Fibroblast of skin of scalp (primary cell): ENCODE results near the gene SMG6.

ENCODE experiments used
- DNase-seq: peaks from one replicate; pipeline ENCODE4 v3.0.0-alpha.2; 2013

SMG6 gene

DNA sequence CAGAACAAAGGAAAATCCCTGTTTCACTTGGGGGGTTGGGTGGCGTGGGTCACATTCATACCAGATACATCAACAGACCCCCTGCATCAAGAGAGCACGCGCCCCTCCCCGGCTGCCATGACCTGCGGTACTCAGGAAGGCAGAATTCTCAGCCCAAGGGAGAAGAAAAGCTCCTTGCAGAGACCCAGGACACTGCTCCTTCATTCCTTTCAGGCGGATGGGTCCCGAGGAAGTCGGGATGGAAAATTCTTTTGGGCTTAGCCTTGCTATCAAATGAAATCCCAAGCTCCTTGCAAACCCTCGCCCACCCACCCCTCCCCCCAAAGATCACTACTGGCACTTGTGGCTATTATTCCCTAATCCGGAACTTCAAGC is 208.1 kb downstream of the SMG6 start:
- no peak for DNase-seq

DNA sequence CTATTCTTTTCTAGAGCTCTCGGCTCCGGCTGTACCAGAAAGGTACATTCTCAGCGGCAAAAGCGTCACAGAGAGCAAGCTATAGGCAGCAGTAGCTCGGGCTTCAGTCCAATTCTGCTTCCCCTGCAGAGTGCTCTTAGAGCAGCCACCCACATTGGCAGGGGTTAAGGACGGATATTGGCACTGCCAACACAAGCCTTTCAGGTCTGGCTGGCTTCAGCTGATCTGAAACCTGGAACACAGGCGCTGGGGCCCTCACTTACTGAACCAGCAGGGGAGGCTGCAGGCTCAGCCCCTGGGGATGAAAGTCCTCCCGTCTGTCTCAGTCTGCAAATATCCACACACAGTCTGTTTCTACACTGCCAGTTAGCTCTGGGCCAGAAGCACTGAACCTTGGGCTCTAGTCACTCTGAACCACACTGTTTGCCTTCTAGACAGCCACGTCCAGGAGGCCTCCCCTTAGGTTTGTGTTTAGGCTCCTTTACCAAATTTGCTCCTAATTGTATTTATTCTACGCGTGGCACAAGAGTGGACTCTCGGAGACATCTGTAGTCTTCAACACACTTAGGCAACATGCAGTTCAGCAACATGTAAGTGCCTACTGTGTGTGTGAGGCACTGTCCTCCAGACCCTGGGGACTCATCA is 208.6 kb downstream of the SMG6 start:
- peak; percentile 78 for DNase-seq

DNA sequence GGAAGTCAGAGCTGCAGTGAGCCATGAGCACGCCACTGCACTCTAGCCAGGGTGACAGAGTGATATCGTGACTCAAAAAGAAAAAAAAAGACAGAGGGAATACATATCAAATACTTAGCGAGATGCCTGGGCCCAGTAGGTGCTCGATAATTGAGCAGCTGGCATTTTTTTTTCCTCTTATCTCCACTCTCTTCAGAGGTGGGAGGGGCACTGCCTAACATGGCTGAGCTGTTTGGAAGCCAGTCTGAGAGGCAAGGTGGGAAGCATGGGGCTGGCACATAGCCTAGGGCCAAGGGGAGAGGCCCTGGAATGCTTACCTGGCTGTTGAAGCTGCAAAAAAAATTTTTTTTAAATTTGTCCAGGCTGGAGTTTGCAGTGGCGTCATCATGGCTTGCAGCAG is 210.2 kb downstream of the SMG6 start:
- no peak for DNase-seq

DNA sequence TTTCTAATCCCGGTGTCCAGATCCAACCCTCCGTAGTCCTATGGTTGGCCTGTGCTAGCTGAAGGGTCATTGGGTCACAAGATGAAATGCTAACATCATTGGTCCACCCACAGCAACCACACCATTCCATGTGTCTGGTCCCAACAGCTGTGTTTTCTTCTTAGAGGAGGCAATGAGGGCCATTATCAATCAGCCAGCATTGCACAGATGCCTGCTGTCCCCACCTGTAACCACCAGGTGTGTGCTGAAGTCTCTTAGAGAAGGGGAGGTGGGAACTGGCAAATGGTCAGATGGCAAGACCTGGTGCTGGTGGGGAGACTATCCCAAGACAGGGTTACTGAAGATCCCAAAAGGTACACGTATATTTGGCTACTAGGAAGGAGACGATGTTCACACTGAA is 211.3 kb downstream of the SMG6 start:
- DNase-seq = no peak

DNA sequence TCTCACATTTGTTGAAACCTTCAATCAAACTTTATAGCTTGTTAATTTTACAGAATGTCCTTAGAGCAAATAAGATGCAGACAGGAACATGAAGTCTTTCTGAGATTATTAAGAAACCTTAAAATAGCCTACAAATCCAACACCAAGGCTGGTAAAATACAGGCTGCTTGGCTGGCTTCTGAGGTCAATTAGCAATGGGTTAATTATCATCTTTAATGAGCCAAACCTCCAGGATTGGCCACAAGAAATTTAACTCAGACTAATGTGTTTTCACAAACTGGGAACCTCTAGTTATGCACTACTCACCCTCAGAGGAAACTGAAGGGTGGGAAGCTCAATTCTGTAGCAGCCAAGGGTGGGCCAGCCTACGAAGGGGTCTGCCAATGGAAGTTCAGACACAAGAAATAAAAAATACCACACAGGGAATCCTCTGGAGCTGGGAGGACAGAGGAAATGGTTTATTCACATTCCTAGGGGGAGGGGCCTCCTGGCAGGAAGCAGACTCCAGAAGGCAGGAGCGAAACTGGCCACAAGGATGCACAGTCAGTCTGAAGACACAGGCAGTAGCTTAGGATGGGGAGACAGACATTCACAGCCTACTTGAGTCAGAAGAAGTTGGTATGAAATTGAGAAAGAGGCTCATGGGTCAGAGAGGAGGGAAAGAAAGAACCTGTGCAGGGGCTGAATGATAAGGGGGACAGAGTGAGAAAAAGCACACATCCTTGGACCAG is 212.6 kb downstream of the SMG6 start:
- DNase-seq = peak; percentile 97

DNA sequence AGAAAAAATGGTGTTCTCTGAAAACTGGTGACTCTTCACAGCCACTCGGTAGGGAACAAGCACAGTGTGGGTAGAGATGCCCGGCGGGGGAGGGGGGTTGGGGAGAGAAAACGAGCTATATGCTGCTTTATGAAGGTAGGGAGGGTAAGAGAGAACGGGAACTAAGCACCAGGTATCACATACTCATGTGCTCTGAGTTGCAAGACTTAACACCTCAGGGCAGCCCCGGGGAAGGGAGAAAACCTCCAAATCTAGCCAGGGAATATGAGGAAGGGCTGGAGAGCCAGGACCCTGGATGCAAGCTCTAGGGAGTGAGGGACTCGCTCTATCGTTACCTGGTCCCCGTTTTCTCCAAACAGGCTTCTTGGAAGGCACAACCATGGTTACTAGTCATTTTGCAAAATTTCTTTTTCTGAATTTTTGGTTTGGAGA is 213.4 kb downstream of the SMG6 start:
- no peak for DNase-seq

DNA sequence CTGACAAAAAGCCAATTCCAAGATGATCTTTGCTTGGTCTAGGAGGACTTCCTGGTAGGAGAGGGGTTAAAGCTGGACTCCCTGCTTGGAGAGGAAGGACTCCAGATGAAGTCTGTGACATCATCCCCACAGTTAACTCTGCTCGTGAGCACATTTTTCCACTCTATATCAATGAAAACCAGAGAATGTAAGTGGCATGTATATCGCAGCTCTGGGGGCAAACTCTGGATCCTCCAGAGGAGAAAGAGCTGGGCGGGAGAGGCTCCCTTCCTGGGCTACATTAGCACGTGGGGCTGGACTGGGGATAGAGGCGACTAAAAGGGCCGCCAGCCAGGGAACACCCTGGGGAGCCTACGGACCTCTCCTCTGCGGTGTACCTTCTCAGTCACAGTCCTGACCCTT is 214.6 kb downstream of the SMG6 start:
- peak; percentile 85 for DNase-seq

DNA sequence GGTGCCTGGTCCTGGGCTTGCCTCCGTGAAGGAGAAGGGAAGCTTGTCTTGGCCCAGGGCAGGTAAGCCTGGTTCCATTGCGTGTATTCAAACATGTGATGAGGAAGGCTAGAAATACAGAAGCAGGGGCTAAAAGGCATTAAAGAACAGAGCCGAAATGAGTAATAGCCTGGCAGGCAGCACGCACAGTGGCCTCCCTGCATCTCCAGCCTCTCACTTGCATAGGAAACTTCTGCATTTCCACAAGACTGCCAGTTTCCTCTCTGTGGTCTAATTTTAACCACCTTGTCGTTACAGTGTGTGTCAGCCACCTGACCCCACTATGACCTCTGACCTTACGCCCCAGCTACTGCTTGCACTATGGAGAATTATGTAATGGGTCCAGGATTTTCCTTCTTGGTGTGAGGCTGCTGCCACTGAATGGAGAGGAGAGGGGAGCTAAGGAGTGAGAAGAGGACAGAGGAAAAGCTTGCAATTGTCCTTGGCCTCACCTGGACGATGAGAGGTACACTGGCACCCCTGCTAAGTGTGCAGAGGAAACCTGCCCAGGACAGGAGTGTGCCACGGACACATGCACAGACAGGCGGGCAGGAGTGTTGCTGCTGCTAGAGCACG is 215.9 kb downstream of the SMG6 start:
- no peak for DNase-seq

DNA sequence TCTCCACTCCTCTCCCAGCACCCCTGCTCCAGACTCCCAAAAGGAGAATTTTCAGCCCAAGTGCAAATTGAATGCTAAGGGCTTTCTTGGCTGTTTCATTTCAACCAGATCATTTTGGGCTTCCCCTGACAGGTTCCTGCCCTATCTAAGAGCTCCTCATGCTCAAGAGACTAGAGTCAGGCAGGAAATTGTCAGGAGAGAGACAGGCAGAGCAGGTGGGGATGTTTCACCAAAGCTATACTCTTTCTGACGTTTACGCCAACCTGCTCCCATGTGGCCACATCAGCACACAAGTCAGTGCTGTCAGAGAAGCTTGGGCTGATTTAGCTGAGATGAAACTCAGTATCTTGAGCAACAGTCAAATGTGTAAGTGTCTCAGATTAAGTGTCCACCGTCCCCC is 217.3 kb downstream of the SMG6 start:
- no peak for DNase-seq

DNA sequence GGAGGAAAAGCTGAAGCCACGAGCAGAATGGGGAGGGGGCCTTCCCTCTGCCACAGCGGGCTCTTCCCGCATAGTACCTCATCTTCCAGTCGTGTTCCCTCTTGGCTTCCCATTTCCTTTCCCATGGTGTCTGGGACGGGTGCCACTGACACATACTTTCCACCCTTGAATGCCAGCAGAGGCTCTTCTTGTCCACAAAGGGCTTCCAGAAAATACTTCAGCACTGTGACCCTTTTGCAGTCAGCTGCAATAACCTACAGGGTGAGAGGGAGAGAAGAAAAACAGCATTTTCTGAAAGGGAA is 218.0 kb downstream of the SMG6 start:
- DNase-seq = peak; percentile 79

DNA sequence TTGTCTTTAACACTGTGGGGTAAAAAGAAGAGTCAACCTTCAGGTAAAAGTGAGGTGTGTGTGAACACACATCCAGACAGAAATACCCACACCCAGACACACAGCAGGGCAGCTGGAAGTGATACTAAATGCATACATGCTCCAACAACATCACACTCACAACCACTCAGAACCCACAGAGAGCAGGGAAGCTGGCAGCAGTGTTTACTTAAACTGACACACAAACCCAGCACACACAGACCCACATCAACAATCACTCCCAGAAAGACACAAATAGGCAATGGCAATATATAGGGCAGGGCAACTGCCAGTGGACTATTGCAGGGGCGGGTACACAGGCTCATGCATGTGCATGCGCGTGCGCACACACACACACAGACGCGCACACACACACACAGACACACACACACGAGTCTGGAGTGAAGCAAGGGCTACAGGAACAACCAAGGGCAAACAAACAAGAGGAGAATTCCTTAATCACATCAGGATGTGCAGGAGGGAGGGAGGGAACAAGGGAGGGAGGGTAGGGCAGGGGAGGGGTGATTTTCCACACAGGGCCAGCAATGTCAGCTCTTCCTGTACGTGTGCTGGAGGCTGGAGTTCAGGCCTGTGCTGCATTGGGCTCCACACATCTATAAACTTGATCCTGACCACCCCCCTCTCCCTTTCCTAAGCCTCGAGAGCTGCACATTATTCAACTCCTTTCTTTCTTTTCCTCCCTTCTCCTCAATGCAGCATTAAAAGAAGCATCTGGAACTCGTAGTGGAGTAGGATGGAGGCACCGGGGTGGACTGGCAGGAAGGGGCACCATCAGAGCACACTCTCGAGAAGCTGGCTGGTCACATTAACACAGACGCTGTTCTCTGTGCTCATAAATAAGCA is 218.6 kb downstream of the SMG6 start:
- DNase-seq = peak; percentile 92

DNA sequence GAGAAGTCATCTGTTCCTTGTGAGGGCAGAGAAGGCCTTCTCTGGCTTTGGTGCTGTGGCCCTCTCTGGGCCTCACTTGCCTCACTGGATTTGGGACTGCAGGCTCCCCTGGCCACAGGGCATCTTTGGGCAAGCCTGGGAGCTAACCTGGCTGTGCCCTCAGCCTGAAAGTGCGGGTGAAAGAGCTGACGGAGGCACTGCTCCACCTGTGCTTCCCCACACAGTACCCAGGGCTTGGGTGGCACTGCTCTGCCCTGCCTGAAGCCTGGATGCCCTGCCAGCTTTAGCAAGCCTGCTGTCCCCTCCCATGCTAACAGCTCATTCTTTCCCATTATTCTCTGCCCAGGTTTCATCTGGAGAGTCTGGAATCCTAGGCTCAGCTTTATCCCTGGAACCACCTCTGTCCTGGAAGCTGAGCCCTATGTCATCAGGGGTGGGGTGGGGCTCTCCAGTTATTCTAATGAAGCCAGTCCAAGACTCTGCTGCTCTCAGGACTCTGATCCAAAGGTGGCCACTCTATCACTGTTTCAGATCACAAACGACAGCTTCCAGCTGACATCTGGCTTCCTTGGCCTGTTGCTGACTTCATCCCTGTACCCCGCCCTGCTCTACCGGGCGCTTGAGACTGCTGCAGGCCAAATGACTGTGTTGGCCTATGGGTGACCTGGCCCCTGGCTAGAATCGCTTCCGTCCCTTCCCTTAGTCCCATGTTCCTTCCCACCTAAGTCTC is 219.4 kb downstream of the SMG6 start:
- no peak for DNase-seq

DNA sequence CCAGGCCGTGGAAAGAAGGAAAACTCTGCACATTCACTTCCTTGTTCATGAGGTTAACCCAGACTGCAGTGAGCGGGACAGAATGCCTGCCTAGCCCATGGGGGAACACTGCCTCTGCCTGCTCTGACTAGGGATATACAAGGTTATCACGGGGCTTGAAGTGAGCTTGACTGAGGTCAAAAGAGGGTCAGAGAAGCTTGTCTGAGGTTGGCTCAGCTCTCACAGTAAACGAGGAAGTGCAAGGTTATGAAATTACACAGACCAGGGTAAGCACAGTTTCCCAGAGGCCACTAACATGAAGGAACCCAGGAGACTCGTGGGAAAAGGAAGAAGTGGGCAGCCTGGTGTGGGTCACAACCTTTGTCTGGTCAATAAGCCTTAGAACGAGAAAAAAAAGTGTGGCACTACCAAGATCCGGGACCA is 220.0 kb downstream of the SMG6 start:
- no peak for DNase-seq

DNA sequence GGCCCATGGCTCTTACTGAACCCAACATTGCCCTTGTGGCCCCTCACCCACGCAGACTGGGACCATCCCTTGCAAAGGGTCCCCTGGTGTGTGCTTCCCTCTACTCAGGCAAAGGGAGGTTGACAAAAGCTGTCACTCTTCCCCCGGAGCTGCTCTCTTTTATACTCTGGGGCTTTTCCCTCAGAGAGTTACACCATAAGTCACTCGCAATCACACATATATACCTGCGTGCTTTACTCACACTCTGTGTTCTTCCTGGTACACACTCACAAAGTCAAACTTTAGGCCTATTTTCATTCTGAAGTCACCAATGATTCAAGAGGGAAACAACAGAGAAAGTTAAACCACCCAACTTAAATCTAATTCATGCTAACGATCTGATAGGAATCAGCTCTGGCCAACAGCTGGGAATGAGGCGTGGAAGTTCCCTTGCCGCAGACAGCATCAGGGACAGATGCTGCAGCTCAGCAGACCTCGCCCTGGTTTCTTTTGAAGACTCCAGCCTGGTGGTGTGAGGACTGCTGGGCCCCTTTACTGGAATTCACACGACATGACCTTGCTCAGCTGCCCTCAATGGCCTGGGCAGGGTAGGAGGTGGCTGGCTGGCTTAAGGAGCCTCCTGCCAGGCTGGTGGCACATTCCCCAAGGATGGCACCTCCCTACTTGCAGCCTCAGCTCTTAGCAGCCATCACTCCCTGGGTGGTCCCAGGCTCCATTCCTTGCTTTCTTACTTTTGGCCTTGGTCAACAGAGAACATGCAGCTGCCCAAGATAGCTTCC is 221.4 kb downstream of the SMG6 start:
- DNase-seq = no peak

DNA sequence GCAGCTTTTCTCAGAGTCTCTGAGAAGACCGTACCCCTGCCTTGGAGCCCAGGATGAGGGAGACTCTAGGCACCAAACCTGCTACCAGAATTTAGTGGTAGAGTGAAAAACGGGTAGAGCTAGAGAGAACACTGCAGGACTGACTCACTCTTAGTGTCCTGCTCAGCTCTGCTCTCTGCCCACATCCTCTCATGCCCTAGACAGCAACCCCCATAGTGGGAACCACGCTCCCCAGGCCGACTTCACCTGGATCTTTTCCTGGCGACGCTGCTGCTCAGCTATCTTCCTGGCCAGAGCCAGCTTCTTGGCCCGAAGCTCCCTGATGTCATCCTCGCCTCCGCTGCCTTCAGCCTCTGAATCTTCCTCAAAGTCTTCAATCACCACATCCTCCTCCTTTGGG is 222.0 kb downstream of the SMG6 start:
- DNase-seq = no peak

DNA sequence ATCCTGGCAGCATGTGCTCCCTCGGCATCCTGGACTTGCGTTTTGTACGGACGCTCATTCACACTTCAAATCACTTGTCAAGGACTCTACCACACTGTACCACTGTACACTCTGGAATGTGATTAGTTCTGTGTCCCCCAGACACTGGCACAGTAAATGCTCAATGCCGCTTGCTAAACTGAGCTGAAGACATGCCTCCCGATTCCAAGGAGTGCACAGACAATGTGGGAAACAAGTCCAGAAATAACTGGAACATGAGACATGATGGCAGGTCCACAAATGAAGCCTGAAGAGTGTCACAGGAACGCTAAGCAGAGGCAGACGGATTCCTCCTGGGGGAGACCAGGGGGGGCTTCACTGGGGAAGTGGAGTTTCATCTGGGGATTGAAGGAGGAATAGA is 226.5 kb downstream of the SMG6 start:
- no peak for DNase-seq

DNA sequence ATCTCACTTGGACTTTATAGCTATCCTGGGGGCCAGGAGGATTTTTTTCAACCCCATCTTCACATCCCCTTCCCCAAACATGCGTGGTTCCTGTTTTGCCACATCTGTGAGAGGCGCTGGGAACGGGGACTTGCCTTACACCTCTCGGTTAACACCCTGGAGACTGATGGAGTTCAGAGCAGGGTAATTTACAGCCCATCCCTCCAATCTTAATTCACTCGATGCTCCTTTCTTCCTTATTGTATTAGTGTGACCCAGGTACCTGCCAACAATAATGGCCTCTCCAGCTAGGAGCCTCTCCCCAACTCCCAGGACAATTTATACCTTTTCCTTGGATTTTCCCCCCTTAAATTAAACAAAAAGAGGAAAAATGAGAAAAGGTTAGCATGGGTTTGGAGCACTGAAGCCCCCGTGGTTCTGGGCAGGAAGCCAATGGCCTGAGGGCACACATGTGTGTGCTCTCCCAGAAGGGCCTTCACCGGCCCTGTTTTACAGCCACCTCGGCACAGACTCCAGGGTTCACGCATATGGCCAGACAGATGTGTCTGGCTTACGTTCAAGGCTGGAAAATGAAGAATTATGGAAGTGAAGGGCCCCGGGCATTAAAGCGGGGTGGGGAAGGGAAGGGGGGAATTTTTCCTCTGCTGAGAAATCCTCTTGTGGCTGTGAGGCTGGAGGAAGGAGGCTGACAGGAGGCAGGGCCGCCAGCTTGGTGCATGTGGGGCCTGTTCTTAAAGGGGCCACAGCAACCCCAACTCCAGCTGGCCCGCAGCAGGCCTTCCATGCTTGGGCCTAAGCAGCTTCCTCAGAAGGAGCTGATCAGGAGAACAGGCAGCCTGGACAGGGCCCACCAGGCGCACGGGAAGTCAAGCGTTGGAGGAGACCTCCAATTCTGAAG is 227.2 kb downstream of the SMG6 start:
- DNase-seq = no peak

DNA sequence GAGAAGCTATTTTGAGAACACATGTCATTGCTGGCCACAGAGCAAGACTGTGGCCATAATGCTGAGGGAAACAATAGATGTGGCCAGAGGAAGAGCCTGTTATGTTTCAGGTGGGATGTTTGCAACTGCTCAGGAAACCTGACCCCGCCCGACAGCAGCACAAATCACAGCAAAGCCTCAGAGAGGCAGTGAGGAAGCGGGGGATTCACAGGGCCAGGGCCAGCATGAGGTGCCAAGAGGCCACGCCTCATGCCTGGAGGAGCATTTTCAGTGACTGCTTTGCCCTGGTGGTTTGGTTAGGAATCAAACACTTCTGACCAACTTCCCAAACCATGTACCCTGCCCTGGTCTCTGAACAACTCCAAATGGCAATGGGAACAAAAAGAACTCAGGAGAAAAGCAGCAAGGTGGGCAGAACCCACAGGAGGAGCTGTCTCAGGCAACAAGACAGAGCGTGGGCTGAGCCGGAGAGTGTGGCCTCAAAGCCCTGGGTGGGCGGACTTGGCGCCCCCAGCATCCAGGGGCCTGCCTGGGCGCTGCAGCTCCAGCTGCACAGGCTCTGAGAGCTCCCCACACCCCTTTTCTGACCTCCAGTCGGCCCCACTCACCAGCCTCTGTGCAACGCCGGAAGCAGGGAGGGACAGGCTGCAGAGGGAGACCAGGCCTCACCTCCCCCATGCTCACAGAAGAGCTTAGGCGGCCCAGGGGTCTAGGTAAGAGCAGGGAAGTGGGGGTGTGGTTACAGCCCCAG is 228.1 kb downstream of the SMG6 start:
- DNase-seq = no peak

DNA sequence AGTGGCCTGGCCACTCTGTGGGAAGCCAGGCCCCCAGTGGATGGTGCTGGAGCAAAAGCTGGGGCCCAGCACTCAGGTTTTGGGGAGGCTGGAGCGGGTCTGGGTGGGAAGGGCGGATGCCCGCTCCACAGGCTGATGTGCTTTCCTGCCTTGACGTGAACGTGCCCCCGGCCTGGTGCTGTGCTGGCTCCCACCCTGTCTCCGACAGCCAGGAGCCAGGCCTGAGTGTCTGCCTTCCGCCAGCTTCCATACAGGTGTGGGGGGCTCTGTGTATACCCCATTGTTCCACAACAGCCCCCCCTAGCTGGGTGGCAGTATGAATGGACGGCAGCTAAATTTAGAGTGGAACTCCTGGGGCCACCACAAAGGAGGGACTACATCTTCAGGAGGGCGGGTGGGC is 228.7 kb downstream of the SMG6 start:
- DNase-seq = no peak
